ENCODE measurements around the gene EPHA2. TPM values are rescaled to one million over a fixed set of nuclear protein-coding genes. Genes with fewer than 3 reads are reported as not detected.

Gene EPHA2
- total RNA-seq, 2 experiments from 2014 or later = 0.22 TPM; not detected in 1

- DNase-seq (no peak), ATAC-seq (ENCODE audit: poor library complexity) (no peak)
- Mint-ChIP-seq H3K27ac (no peak overlapping the region), H3K4me1 (ENCODE audit: low read depth) (no peaks in the 10 kb centered on the region), H3K27me3 (no peaks in the 10 kb centered on the region), H3K36me3 (ENCODE audit: low read depth) (no peaks in the 10 kb centered on the region), H3K4me3 (no peak overlapping the region), H3K9me3 (no peaks in the 10 kb centered on the region)
- Histone ChIP-seq H3K4me1 (ENCODE audit: insufficient read depth, low read length) (peaks cover 9% of the 10 kb centered on the region), H3K4me3 (ENCODE audit: low read length) (no peak overlapping the region), H3K9me3 (ENCODE audit: control insufficient read depth in 1 of 2, insufficient read depth in 1 of 2, low read length in 2 of 2) (no peaks in the 10 kb centered on the region), H3K27ac (ENCODE audit: low read depth in 1 of 2, low read length in 2 of 2) (no peak overlapping the region), H3K36me3 (ENCODE audit: insufficient read depth, low read length) (no peaks in the 10 kb centered on the region), H3K27me3 (ENCODE audit: control insufficient read depth in 1 of 2, insufficient read depth in 2 of 2, low read length in 2 of 2) (no peaks in the 10 kb centered on the region)
- intact Hi-C loops (cut with DNase I, micrococcal nuclease) = loop anchor here in 1 of 2 experiments (5.0 kb wide), 1 partner anchor 47 kb away; no protein-coding TSS in a partner anchor
- TF ChIP-seq, protein P1, sequence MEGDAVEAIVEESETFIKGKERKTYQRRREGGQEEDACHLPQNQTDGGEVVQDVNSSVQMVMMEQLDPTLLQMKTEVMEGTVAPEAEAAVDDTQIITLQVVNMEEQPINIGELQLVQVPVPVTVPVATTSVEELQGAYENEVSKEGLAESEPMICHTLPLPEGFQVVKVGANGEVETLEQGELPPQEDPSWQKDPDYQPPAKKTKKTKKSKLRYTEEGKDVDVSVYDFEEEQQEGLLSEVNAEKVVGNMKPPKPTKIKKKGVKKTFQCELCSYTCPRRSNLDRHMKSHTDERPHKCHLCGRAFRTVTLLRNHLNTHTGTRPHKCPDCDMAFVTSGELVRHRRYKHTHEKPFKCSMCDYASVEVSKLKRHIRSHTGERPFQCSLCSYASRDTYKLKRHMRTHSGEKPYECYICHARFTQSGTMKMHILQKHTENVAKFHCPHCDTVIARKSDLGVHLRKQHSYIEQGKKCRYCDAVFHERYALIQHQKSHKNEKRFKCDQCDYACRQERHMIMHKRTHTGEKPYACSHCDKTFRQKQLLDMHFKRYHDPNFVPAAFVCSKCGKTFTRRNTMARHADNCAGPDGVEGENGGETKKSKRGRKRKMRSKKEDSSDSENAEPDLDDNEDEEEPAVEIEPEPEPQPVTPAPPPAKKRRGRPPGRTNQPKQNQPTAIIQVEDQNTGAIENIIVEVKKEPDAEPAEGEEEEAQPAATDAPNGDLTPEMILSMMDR (IDR thresholded peaks at IDR 0.05) = no peak
- ChIA-PET POLR2A (no interaction called here), CTCF (no interaction called here)
Measured at GRCh38 chr1:16144325-16145029, 11.4 kb downstream of the EPHA2 start.

GRCh38 chr1:16143566-16144324 lies 12.1 kb downstream of the EPHA2 start:
- Mint-ChIP-seq H3K36me3 (ENCODE audit: low read depth) (no peaks in the 10 kb centered on the region), H3K4me1 (ENCODE audit: low read depth) (no peaks in the 10 kb centered on the region), H3K27ac (no peak overlapping the region), H3K9me3 (no peaks in the 10 kb centered on the region), H3K4me3 (no peak overlapping the region), H3K27me3 (no peaks in the 10 kb centered on the region)
- H3K4me1 ChIP-seq (ENCODE audit: insufficient read depth, low read length) = peaks cover 9% of the 10 kb centered on the region
- no peak overlapping the region for H3K4me3 ChIP-seq (ENCODE audit: low read length)
- CTCF ChIA-PET = no interaction called here
- DNase-seq (no peak), ATAC-seq (ENCODE audit: poor library complexity) (no peak)
- H3K36me3 ChIP-seq (ENCODE audit: insufficient read depth, low read length) = no peaks in the 10 kb centered on the region
- intact Hi-C loops (cut with DNase I, micrococcal nuclease) = loop anchor here in 1 of 2 experiments (5.0 kb wide), 1 partner anchor 46 kb away; no protein-coding TSS in a partner anchor
- TF ChIP-seq, protein P1 (IDR thresholded peaks at IDR 0.05) = no peak
- POLR2A ChIA-PET = no interaction called here
- H3K27ac ChIP-seq (ENCODE audit: low read depth in 1 of 2, low read length in 2 of 2) = no peak overlapping the region
- H3K27me3 ChIP-seq (ENCODE audit: control insufficient read depth in 1 of 2, insufficient read depth in 2 of 2, low read length in 2 of 2) = no peaks in the 10 kb centered on the region
- H3K9me3 ChIP-seq (ENCODE audit: control insufficient read depth in 1 of 2, insufficient read depth in 1 of 2, low read length in 2 of 2) = no peaks in the 10 kb centered on the region

GRCh38 chr1:16143005-16143565 lies 12.8 kb downstream of the EPHA2 start:
- Mint-ChIP-seq H3K27me3 (no peaks in the 10 kb centered on the region), H3K4me1 (ENCODE audit: low read depth) (no peaks in the 10 kb centered on the region), H3K27ac (no peak overlapping the region), H3K9me3 (no peaks in the 10 kb centered on the region), H3K4me3 (no peak overlapping the region), H3K36me3 (ENCODE audit: low read depth) (no peaks in the 10 kb centered on the region)
- H3K27ac ChIP-seq (ENCODE audit: low read depth in 1 of 2, low read length in 2 of 2) = no peak overlapping the region
- no peaks in the 10 kb centered on the region for H3K9me3 ChIP-seq (ENCODE audit: control insufficient read depth in 1 of 2, insufficient read depth in 1 of 2, low read length in 2 of 2)
- CTCF ChIA-PET = no interaction called here
- H3K36me3 ChIP-seq (ENCODE audit: insufficient read depth, low read length) = no peaks in the 10 kb centered on the region
- ATAC-seq (ENCODE audit: poor library complexity) (no peak), DNase-seq (no peak)
- TF ChIP-seq, protein P1 (IDR thresholded peaks at IDR 0.05) = no peak
- H3K4me3 ChIP-seq (ENCODE audit: low read length) = no peak overlapping the region
- POLR2A ChIA-PET = no interaction called here
- peaks cover 9% of the 10 kb centered on the region for H3K4me1 ChIP-seq (ENCODE audit: insufficient read depth, low read length)
- H3K27me3 ChIP-seq (ENCODE audit: control insufficient read depth in 1 of 2, insufficient read depth in 2 of 2, low read length in 2 of 2) = no peaks in the 10 kb centered on the region
- intact Hi-C loops (cut with DNase I, micrococcal nuclease) = loop anchor here in 1 of 2 experiments (5.0 kb wide), 1 partner anchor 46 kb away; no protein-coding TSS in a partner anchor

Measured in CD4-positive, alpha-beta T cell (primary cell).